22Rv1 (cell line): ENCODE results near the gene DPYSL4.

Experiments used
- H3K27ac ChIP-seq: fragments of 450-650 bp; 2 replicates; pipeline ENCODE4 v1.5.1; 2017
- ZFX ChIP-seq: fragments of 450-650 bp; IDR thresholded peaks from 2 replicates; pipeline ENCODE4 v1.6.1; 2017; ENCODE audit warnings: antibody characterized with exemption, borderline replicate concordance
- TF ChIP-seq, protein P1 (sequence below): fragments of 450-650 bp; IDR thresholded peaks from 2 replicates; pipeline ENCODE4 v1.5.1; 2017; ENCODE audit warnings: mild to moderate bottlenecking

Gene DPYSL4

DNA sequence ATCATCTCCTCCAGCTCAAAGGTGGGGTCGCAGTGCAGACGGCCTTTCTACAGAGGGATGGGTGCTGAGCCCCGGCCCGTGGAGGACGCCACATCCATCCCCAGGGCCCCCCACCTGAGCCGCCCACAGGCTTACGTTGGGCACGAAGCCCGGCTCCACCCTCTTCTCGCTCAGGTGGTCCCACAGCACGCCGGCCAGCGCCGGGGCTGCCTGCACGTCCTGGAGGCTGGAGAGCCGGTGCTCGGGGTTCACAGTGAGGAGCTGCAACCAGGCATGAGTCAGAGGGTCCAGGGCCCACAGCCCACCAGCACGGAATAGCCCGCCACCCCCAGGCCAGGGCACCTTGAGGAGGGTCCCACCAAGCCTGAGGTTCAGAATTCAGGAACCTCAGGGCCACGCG is 36.0 kb downstream of the DPYSL4 start:
- TF ChIP-seq, protein P1, sequence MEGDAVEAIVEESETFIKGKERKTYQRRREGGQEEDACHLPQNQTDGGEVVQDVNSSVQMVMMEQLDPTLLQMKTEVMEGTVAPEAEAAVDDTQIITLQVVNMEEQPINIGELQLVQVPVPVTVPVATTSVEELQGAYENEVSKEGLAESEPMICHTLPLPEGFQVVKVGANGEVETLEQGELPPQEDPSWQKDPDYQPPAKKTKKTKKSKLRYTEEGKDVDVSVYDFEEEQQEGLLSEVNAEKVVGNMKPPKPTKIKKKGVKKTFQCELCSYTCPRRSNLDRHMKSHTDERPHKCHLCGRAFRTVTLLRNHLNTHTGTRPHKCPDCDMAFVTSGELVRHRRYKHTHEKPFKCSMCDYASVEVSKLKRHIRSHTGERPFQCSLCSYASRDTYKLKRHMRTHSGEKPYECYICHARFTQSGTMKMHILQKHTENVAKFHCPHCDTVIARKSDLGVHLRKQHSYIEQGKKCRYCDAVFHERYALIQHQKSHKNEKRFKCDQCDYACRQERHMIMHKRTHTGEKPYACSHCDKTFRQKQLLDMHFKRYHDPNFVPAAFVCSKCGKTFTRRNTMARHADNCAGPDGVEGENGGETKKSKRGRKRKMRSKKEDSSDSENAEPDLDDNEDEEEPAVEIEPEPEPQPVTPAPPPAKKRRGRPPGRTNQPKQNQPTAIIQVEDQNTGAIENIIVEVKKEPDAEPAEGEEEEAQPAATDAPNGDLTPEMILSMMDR, result no peak
- TF ChIP-seq ZFX, result no peak
- no peak overlapping the region for H3K27ac ChIP-seq

DNA sequence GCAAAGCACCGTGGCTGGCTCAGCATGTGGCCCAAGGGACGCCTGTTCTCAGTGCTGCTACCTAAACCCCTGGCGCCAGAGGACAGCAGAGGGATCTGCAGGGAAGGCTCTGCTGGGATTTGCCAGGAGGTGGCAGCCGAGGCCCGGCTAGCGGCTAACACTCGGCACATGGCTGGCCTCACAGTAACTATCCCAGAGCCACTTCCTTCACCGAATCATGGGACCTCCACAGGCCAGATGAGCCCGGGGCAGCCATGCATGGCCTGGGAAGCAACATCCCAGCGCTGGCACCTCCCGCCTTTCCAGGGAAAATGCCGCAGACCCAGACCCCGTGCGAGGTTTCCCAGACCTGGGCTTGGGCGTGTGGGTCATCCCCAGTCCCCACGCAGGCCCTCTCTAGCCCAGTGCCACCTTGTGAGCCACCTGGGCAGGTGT is 36.4 kb downstream of the DPYSL4 start:
- TF ChIP-seq ZFX, result no peak
- TF ChIP-seq, protein P1, result peak; percentile 95
- H3K27ac ChIP-seq, result no peak overlapping the region

DNA sequence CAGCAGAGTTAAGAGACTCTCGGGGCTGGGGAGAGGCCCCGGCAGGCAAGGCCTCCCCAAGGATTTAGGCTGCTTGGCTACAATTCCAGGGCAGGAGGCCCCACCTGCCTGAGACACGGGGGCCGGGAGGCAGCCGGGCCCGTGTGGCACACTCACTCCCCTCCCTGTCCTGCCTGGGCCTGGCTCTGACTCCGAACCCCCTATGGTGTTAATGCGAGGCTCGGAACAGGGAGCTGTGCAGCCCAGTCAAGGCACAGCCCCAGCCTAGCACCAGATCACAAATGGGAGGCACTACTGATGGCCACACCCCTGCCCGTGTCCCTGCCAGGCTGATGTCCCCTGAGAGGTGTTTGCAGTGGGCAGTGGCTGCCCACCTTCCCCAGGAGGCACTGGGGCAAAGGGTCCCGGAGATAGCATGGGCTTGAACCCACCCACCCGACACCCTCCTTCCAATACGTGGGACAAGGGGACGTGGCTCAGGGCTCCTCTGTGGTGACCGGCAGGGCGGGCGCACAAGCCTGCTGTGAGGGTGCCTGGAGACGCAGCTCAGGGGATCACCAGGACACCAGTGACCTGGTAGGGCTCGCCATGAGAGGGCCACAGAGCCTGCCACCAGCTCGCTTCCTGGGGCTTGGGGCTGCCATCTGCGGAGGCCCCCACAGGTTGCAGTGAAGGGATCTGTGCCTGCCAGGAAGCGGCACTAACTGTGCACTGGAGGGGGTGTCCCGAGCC is 37.0 kb downstream of the DPYSL4 start:
- H3K27ac ChIP-seq, result no peak overlapping the region
- TF ChIP-seq, protein P1, result no peak
- no peak for TF ChIP-seq ZFX

DNA sequence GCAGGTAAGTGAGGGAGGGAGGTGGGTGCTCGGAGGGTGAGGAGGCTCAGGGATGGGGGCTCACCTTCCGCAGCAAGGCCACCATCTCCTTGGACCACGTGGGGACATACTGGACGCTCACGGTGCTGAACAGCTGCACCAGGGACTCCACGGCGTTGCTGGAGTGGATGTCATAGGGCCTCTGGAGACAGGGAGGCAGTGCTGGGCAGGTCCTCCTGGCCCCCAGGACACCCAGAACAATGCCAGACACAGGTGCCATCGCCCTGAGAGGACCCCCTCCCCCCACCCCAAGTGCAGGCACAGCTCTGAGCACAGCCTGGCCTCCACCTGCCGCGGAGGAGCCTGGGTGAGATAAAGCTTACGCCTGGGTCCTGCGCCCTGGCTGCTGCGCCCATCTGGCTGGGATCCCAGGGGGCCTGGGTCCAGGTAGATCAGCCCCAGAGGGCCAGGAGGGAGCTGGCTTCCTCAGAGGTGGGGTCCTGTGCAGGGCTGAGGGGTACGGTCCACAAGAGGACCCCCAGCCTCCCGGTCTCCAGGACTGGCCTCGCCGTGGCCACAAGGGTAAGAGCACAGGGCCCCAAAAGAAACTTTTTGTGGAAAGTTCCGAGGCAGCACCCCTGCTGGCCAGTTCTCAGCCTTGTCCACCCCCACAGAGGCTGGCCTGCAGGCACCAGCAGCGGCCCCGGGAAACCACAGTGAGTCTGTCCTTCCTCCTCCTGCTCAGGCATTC is 37.8 kb downstream of the DPYSL4 start:
- H3K27ac ChIP-seq, result no peak overlapping the region
- TF ChIP-seq ZFX, result no peak
- TF ChIP-seq, protein P1, result no peak

DNA sequence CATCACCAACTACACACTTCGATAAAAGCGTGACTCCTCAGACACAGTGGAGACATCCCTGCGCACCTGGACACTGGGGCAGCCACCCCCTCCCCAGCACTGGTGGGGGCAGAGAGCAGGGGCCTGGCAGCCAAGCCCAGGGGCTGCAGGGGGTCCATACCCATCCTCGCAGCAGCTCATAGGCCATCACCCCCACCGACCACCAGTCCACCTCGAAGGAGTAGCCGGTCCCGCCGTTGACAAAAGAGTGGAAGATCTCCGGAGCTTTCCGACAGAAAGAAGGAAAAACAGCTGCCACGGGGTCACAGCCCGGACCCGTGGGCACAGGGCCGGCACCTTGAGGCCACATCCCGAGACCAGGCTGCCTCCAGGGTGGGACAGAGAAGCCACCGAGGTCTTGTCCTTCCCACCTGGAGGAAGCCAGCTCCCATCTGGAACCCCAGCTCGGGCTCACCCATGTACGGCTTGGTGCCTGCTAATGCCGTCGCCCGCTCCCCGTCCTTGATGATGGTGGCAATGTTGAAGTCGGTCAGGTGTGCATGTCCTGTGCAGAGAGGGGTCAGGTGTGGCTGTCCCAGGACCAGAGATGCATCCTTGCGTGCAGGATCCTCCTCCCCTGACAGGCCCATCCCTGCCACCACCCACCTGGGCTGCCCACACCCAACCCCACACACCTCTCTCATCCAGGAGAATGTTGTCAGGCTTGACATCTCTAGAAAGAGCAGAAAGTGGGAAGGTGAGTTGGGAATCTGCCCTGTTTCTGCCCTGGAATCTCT is 38.5 kb downstream of the DPYSL4 start:
- no peak overlapping the region for H3K27ac ChIP-seq
- no peak for TF ChIP-seq ZFX
- TF ChIP-seq, protein P1, result no peak

DNA sequence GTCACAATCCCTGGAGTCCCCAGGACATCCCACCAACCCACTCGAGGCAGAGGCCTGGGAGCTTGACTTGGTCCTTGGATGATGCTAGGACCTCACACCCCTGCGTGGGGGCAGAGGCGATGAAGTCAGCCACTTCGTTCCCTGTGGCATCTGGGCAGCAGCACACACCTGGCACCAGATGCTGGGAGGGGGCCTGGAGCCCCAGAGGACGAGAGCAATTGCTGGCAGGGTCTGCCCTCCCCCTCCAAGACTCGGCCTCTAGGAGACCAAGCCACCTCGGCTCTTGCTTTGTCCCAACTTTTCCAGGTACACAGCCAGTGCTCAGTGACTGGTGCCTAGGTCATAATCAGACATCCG is 39.1 kb downstream of the DPYSL4 start:
- TF ChIP-seq, protein P1, result no peak
- no peak for TF ChIP-seq ZFX
- no peak overlapping the region for H3K27ac ChIP-seq
